ENCODE results near the gene FGFR4.

The FGFR4 gene

DNA sequence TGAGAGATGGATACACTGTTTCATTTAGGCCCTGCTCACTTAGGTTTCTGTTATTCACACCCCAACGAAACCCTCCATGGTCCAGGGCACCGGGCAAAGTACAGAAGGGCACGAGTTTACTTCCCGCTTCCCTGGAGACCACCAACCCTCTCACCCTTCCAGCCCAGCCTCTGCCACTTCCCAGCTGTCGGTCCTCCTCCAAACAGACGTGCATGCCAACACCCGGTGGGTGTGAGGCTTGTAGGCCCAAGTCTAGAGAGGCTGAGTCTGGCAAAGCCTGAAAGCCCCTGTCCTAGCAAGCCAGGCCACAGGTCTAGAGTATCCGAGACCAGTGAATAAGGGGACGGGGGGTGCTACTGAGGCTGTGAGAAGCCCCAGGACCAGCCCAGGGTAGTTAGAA lies 7.1 kb upstream of the FGFR4 start:
- H3K4me3 Mint-ChIP-seq: no peak overlapping the region
- H3K4me1 Mint-ChIP-seq: peaks cover 4% of the 10 kb centered on the region
- H3K9me3 Mint-ChIP-seq: no peaks in the 10 kb centered on the region
- peak overlapping the region; percentile 54 to 73 (median 57) for H3K27ac Mint-ChIP-seq
- H3K27me3 Mint-ChIP-seq (ENCODE audit: low read depth): no peaks in the 10 kb centered on the region
- H3K36me3 Mint-ChIP-seq (ENCODE audit: low read depth): no peaks in the 10 kb centered on the region
- TF ChIP-seq, protein P1, sequence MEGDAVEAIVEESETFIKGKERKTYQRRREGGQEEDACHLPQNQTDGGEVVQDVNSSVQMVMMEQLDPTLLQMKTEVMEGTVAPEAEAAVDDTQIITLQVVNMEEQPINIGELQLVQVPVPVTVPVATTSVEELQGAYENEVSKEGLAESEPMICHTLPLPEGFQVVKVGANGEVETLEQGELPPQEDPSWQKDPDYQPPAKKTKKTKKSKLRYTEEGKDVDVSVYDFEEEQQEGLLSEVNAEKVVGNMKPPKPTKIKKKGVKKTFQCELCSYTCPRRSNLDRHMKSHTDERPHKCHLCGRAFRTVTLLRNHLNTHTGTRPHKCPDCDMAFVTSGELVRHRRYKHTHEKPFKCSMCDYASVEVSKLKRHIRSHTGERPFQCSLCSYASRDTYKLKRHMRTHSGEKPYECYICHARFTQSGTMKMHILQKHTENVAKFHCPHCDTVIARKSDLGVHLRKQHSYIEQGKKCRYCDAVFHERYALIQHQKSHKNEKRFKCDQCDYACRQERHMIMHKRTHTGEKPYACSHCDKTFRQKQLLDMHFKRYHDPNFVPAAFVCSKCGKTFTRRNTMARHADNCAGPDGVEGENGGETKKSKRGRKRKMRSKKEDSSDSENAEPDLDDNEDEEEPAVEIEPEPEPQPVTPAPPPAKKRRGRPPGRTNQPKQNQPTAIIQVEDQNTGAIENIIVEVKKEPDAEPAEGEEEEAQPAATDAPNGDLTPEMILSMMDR (IDR thresholded peaks at IDR 0.05; ENCODE audit: unreplicated experiment in 3 of 3): no peak

DNA sequence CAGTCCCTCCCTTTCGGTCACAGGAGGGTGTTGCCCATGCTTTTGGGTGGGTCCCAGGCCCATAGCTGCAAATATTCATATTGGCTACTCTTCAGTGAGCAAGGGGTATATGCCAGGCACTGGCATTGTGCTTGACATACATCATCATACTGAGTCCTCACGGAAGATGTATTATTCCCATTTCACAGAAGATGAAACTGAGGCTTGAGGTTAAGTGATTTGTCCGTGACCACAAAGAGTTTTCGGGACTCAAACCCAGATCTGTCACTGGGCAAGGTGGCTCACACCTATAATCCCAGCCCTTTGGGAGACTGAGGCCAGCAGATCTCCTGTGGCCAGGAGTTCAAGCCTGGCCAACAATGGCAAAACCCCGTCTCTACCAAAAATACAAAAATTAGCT lies 6.5 kb upstream of the FGFR4 start:
- no peak overlapping the region for H3K4me3 Mint-ChIP-seq
- H3K9me3 Mint-ChIP-seq: no peaks in the 10 kb centered on the region
- H3K36me3 Mint-ChIP-seq (ENCODE audit: low read depth): no peaks in the 10 kb centered on the region
- no peak overlapping the region for H3K27ac Mint-ChIP-seq
- no peaks in the 10 kb centered on the region for H3K27me3 Mint-ChIP-seq (ENCODE audit: low read depth)
- TF ChIP-seq, protein P1 (IDR thresholded peaks at IDR 0.05; ENCODE audit: unreplicated experiment in 3 of 3): no peak
- peaks cover 4% of the 10 kb centered on the region for H3K4me1 Mint-ChIP-seq

DNA sequence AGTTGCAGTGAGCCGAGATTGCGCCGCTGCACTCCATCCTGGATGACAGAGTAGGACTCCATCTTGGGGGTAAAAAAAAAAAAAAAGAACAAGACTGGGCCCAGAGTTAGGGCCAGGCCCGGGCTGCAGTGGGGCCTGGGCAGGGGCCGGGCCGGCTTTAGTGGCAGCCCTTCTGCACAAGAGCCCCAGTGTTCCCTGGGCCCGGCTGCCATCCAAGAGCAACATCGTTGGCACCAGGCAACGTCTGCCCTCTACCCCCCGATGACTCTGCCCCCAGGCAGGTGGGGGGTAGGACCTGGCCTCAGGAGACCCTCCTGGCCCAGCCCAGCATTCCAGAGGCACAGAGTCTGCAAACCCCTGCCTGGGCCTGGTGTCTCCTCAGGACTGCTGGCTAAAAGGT lies 4.9 kb upstream of the FGFR4 start:
- Mint-ChIP-seq H3K4me1 (peaks cover 10% of the 10 kb centered on the region), H3K36me3 (ENCODE audit: low read depth) (no peaks in the 10 kb centered on the region), H3K9me3 (no peaks in the 10 kb centered on the region), H3K4me3 (no peak overlapping the region), H3K27me3 (ENCODE audit: low read depth) (peaks cover 4% of the 10 kb centered on the region), H3K27ac (no peak overlapping the region)
- TF ChIP-seq, protein P1 (IDR thresholded peaks at IDR 0.05; ENCODE audit: unreplicated experiment in 3 of 3): no peak

DNA sequence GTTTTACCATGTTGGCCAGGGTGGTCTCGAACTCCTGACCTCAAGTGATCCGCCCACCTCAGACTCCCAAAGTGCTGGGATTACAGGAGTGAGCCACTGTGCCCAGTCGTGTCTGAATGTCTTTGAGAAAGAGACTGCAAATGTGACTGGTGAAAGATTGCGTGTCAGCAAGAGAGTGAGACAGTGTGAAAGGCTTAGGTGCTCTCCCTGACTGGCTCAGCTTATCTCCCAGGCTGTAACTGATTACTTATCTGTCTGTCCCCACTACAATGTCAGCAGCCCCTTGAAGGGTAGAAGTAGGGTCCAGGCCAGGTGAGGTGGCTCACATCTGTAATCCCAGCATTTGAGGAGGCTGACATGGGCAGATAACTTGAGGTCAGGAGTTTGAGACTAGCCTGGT lies 3.4 kb upstream of the FGFR4 start:
- TF ChIP-seq, protein P1 (IDR thresholded peaks at IDR 0.05; ENCODE audit: unreplicated experiment in 3 of 3): no peak
- Mint-ChIP-seq H3K36me3 (ENCODE audit: low read depth) (no peaks in the 10 kb centered on the region), H3K4me3 (no peak overlapping the region), H3K4me1 (peaks cover 20% of the 10 kb centered on the region), H3K9me3 (no peaks in the 10 kb centered on the region), H3K27me3 (ENCODE audit: low read depth) (peaks cover 4% of the 10 kb centered on the region), H3K27ac (no peak overlapping the region)

DNA sequence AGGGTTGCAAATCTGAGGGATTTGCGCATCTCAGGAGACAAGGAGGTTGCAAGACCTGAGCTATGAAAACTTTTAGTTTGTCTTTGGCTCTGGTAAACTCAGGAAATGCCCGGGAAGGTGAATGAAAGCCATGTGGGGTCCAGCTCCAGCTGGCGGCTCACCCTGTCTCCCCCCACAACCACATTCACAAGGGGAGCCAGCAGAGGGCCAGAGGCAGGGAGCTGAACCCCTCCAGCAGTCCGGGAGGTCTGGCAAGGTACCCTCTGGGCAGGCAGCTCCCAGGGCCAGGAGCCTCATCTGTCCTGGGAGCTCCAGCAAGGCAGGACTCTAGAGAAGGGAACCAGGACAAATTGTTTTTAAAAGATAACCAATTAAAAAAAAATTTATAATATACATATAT lies 2.5 kb upstream of the FGFR4 start:
- no peaks in the 10 kb centered on the region for H3K36me3 Mint-ChIP-seq (ENCODE audit: low read depth)
- peaks cover 28% of the 10 kb centered on the region for H3K4me1 Mint-ChIP-seq
- no peaks in the 10 kb centered on the region for H3K9me3 Mint-ChIP-seq
- TF ChIP-seq, protein P1 (IDR thresholded peaks at IDR 0.05; ENCODE audit: unreplicated experiment in 3 of 3): no peak
- no peak overlapping the region for H3K4me3 Mint-ChIP-seq
- H3K27ac Mint-ChIP-seq: no peak overlapping the region
- peaks cover 9% of the 10 kb centered on the region for H3K27me3 Mint-ChIP-seq (ENCODE audit: low read depth)

DNA sequence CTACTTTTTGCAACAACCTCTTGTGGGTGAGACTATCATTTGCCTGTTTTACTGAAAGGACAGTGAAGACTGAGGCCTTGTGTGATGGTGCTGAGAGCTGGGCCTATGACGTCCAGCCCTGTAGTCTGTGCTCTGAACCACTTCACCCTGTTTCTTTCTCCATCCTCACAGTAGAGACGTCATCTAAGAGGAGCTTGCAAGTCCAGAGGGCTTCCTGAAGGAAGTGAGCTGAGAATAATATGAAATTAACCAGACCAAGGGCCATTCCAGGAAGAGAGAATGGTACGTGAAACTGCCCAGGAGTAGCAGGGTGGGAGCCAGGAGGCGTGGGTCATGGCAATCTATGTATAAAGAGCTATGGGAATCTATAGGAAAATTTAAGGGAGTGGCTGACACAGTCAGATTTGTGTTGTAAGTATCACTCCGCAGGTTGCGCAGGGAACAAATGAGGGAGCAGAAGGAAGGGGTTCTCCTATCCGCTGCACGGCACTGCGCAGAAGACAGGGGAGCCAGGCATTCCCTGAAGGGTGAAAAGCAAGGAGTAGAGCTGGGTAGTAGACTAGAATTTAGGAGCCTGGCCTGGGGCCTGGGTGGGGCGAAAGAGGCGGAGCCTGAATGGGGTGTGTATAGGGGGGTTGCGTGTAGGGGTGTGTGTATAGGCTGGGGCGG lies 596 bp upstream of the FGFR4 start:
- peak overlapping the region; percentile 72 to 75 (median 72) for H3K4me3 Mint-ChIP-seq
- peak overlapping the region; percentile 21 to 79 (median 50) for H3K27ac Mint-ChIP-seq
- H3K4me1 Mint-ChIP-seq: peaks cover 34% of the 10 kb centered on the region
- H3K27me3 Mint-ChIP-seq (ENCODE audit: low read depth): peaks cover 14% of the 10 kb centered on the region
- H3K9me3 Mint-ChIP-seq: no peaks in the 10 kb centered on the region
- TF ChIP-seq, protein P1 (IDR thresholded peaks at IDR 0.05; ENCODE audit: unreplicated experiment in 3 of 3): no peak
- peaks cover 4% of the 10 kb centered on the region for H3K36me3 Mint-ChIP-seq (ENCODE audit: low read depth)

All from nephron (organoid).